AG04450 (cell line): Measurements from ENCODE around the gene PIGQ. TPM values are rescaled to one million over a fixed set of nuclear protein-coding genes. Genes with fewer than 3 reads are reported as not detected.

Source experiments
- CTCF ChIA-PET: fragments of 300-600, 350-600 bp; formaldehyde crosslinking; extraction: SDS; loops from one replicate; lab custom pipeline; 2022; ENCODE audit warnings: antibody characterized with exemption, inconsistent platforms; lab: Charles Lee
- POLR2A ChIA-PET: fragments of 350-600 bp; formaldehyde crosslinking; extraction: SDS; loops from one replicate; lab custom pipeline; 2021; ENCODE audit warnings: antibody characterized with exemption, inconsistent platforms; lab: Yijun Ruan, JAX
- DNase-seq: peaks from one replicate; pipeline ENCODE4 v3.0.0-alpha.2; 2011; ENCODE audit warnings: low read depth, low spot score
- H3K27ac ChIP-seq: one replicate; pipeline ENCODE4 v1.5.1; 2012; ENCODE audit warnings: low read depth, low read length, control low read depth
- H3K27me3 ChIP-seq: one replicate; pipeline ENCODE4 v1.6.0; 2012; ENCODE audit warnings: low read length; ENCODE audit not compliant: control insufficient read depth, insufficient read depth
- H3K4me3 ChIP-seq: 2 replicates; pipeline ENCODE4 v1.5.1; 2011; ENCODE audit warnings: mild to moderate bottlenecking, low read depth, low read length, control low read depth
- H3K9me3 ChIP-seq: 2 replicates; pipeline ENCODE4 v1.5.1; 2012; ENCODE audit warnings: low read length; ENCODE audit not compliant: control insufficient read depth, insufficient read depth
- polyA plus RNA-seq: library from polyadenylated mRNA; depleted of rRNA; stranded (reverse); fragments of >200 nt; gene quantifications from 2 replicates; pipeline ENCODE4 v1.2.3, GENCODE V29; 2011
- TF ChIP-seq, protein P1 (sequence below): IDR thresholded peaks from 2 replicates; pipeline ENCODE4 v1.5.1; 2011; ENCODE audit warnings: low read depth, low read length, control low read depth, inconsistent platforms

PIGQ gene
- polyA plus RNA-seq, 1 experiment = 12.1 TPM

DNA sequence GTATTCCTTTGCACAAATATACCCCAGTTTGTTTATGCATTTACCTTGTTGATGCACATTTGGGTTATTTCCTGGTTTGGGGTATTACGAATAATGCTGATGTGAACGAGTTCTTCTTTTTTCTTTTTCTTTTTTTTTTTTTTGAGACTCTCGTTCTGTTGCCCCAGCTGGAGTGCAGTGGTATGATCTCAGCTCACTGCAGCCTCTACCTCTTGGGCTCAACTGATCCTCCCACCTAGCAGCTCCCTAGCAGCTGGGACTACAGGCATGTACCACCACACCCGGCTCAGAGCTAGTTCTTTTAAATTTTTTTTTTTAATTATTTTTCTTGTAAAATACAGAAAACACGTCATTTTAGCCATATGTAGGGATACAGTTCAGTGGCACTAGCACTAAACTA lies 34.2 kb downstream of the PIGQ start:
- CTCF ChIA-PET = no interaction called here
- peaks cover 17% of the 10 kb centered on the region for H3K9me3 ChIP-seq

DNA sequence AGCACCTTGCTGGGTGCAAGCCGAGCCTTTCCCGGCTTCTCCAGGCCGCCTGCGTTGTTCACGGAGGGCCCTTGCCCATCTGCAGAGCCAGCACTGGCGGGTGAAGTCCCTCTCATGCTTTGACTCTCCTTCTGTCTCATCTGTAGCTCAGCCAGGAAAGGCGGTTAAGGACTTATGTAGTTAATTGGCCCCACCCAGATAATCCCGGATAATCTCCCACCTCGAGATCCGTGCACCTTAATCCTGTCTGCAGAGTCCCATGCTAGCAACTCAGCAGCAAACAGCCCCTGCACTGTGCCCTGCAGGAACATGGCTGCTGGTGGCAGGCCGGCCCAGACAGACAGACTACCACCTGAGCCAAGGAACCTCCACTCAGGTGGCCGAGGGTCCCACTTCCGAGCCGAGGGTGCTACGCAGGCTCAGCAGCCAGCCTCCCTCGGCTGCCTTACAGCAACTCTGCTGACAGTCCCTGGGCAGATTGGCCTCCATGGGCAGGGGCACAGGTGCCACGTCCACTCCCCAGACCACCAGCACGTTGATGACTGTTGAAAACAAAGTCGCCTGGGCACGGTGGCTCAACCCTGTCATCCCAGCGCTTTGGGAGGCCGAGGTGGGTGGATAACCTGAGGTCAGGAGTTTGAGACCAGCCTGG lies 37.0 kb downstream of the PIGQ start:
- TF ChIP-seq, protein P1, sequence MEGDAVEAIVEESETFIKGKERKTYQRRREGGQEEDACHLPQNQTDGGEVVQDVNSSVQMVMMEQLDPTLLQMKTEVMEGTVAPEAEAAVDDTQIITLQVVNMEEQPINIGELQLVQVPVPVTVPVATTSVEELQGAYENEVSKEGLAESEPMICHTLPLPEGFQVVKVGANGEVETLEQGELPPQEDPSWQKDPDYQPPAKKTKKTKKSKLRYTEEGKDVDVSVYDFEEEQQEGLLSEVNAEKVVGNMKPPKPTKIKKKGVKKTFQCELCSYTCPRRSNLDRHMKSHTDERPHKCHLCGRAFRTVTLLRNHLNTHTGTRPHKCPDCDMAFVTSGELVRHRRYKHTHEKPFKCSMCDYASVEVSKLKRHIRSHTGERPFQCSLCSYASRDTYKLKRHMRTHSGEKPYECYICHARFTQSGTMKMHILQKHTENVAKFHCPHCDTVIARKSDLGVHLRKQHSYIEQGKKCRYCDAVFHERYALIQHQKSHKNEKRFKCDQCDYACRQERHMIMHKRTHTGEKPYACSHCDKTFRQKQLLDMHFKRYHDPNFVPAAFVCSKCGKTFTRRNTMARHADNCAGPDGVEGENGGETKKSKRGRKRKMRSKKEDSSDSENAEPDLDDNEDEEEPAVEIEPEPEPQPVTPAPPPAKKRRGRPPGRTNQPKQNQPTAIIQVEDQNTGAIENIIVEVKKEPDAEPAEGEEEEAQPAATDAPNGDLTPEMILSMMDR = no peak
- H3K27me3 ChIP-seq = no peaks in the 10 kb centered on the region
- ChIA-PET CTCF (no interaction called here), POLR2A (interaction anchor here (0.6 kb wide), 1 partner anchor 11 kb away, joined by 4 read pairs; no protein-coding TSS in a partner anchor)
- peaks cover 25% of the 10 kb centered on the region for H3K9me3 ChIP-seq
- H3K27ac ChIP-seq = no peak overlapping the region
- H3K4me3 ChIP-seq = no peak overlapping the region
- DNase-seq = no peak

More for the DNA sequence above, 34.2 kb downstream of the PIGQ start:
- TF ChIP-seq, protein P1 = no peak
- H3K27ac ChIP-seq = no peak overlapping the region
- no peak overlapping the region for H3K4me3 ChIP-seq
- POLR2A ChIA-PET = no interaction called here
- DNase-seq = no peak
- H3K27me3 ChIP-seq = no peaks in the 10 kb centered on the region

DNA sequence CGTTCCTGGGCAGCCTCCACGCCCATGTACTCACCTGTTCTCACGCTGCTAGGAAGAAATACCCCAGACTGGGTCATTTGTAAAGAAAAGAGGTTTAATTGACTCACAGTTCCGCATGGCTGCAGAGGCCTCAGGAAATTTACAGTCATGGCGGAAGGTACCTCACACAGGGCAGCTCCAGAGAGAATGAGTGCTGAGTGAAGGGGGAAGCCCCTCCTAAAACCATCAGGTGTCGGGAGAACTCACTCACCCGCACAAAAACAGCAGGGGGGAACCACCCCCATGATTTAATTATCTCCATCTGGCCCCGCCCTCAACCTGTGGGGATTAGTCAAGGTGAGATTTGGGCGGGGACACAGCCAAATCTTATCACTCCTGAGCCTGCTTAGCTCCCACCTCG lies 38.3 kb downstream of the PIGQ start:
- peaks cover 26% of the 10 kb centered on the region for H3K9me3 ChIP-seq
- no peaks in the 10 kb centered on the region for H3K27me3 ChIP-seq
- no peak overlapping the region for H3K27ac ChIP-seq
- no peak for DNase-seq
- ChIA-PET CTCF (no interaction called here), POLR2A (no interaction called here)
- TF ChIP-seq, protein P1 = no peak
- H3K4me3 ChIP-seq = no peak overlapping the region

DNA sequence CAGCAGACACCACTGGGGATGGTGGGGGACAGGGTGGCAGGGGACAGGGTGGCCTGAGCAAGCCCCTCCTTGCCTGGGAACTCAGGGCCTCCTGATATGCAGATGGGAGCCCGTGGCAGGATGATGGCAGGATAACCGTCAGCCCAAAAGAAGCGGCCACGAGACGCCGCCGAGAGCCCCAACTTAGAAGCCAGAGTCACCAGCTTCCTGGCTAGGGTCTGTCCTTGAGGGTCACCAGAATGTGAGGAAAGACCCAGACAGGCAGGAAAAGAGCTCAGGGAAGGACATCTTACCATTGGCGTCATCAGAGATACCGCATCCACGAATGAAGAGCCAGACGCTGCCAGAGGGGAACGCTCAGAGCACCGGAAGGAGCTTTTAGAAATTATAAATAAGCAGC lies 39.5 kb downstream of the PIGQ start:
- ChIA-PET CTCF (no interaction called here), POLR2A (interaction anchor here (0.7 kb wide), 1 partner anchor 13 kb away, joined by 4 read pairs; no protein-coding TSS in a partner anchor)
- no peaks in the 10 kb centered on the region for H3K27me3 ChIP-seq
- peaks cover 37% of the 10 kb centered on the region for H3K9me3 ChIP-seq
- H3K27ac ChIP-seq = no peak overlapping the region
- no peak for DNase-seq
- TF ChIP-seq, protein P1 = no peak
- no peak overlapping the region for H3K4me3 ChIP-seq

DNA sequence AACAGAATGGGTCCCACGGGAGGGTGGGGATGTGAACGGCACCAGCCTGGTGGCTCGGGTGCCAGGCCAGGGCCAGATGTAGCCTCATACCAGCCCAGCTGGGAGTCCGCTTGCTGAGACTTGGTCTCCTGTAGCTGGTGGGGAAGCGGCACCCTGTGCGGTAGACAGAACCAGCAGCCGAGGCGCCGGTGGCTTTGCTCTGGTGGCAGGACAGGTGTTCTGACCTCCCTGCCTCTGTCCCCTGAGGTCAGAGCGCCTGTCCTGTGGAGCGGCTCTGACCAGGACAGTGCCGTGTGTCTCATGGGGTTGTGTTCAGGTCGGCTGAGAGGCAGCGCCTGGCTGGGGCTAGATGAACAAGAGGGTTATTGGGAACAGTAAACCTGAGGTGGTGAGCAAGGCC lies 40.2 kb downstream of the PIGQ start:
- ChIA-PET POLR2A (no interaction called here), CTCF (no interaction called here)
- Histone ChIP-seq H3K9me3 (peaks cover 33% of the 10 kb centered on the region), H3K27ac (no peak overlapping the region), H3K4me3 (no peak overlapping the region), H3K27me3 (no peaks in the 10 kb centered on the region)
- TF ChIP-seq, protein P1 = no peak
- no peak for DNase-seq
